Measurements from ENCODE around the gene CFAP53.

Gene CFAP53

DNA sequence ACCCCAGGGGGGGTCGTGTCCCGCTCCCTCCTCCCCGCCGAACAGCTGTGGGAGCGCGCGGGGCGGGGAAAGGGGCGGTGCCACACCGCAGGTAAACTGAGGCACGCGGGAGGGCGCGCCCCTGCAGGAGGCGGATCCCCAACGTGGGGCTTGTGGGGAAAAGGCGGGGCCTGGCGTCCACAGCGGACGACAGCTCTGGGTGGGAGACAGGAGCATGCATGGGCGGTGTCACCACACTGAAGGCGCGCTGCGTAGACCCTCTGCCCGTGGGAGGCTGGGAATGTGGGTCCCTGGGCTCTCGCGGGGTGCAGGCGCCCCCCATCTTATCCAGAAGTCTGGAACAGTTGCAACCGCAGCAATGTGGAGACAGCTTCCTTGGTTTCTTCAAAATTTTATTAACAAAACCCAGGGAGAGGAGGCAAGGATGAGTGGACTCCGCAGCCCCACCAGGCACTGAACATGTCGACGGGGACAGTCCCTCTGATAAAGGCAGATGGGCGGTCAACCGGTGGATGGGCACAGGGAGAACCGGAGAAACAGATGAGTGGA, 15.8 kb upstream of the CFAP53 start:
- Histone ChIP-seq H3K27me3 (replicated peaks; ENCODE audit: control insufficient read depth, insufficient read depth, low read length) (no peaks in the 10 kb centered on the region), H3K36me3 (ENCODE audit: control insufficient read depth, insufficient read depth, low read length) (peaks cover 33% of the 10 kb centered on the region), H3K4me3 (replicated peaks; ENCODE audit: low read depth, low read length) (peak overlapping the region; percentile 100)
- TF ChIP-seq, protein P1, sequence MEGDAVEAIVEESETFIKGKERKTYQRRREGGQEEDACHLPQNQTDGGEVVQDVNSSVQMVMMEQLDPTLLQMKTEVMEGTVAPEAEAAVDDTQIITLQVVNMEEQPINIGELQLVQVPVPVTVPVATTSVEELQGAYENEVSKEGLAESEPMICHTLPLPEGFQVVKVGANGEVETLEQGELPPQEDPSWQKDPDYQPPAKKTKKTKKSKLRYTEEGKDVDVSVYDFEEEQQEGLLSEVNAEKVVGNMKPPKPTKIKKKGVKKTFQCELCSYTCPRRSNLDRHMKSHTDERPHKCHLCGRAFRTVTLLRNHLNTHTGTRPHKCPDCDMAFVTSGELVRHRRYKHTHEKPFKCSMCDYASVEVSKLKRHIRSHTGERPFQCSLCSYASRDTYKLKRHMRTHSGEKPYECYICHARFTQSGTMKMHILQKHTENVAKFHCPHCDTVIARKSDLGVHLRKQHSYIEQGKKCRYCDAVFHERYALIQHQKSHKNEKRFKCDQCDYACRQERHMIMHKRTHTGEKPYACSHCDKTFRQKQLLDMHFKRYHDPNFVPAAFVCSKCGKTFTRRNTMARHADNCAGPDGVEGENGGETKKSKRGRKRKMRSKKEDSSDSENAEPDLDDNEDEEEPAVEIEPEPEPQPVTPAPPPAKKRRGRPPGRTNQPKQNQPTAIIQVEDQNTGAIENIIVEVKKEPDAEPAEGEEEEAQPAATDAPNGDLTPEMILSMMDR (IDR thresholded peaks at IDR 0.05; ENCODE audit: insufficient read depth, low read length, poor library complexity, severe bottlenecking), result no peak
- DNase-seq (ENCODE audit: extremely low read depth, insufficient read length), result no peak

DNA sequence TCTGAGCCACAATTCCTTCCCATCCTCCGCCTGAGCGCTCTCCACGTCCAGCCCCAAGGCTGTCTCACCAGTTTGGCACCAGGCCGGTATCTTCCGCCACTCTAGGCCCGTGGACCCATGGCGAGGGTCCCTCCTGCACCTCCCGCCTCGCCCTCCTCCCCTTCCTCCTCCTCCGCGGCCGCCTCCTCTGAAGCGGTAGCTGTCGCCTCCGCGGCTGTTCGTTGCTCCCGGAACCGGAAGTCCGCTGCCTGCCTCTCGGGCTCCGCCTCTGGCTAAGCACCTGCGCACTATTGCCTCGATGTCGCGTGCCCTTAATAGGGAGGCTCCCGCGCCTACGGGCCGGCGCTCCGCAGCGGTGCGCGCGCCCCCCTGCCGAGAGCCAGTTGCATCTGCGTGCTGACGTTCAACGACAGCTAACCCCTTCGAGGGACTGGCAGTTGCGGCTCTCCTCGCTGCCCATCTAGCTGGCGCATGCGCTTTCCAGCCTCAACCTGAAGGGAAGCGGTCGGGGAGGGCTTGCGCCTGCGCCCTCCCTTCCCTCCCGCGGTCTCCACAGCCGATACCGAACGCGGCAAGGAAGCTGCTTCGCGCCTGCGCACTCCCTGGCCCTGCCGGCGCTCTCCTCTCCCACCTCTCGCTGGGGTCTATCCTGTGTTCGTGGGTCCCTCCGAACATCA, 15.1 kb upstream of the CFAP53 start, which contains the start of gene MBD1:
Gene MBD1, minus strand, starts transcription at position 229 of the 677 bp plus-strand sequence. CDS start 1,531 bp downstream, outside the sequence.
- TF ChIP-seq, protein P1 (IDR thresholded peaks at IDR 0.05; ENCODE audit: insufficient read depth, low read length, poor library complexity, severe bottlenecking), result peak; percentile 18
- DNase-seq (ENCODE audit: extremely low read depth, insufficient read length), result peak; percentile 99
- H3K27me3 ChIP-seq (replicated peaks; ENCODE audit: control insufficient read depth, insufficient read depth, low read length), result no peaks in the 10 kb centered on the region
- peak within 1 kb of the TSS; percentile 100 for H3K4me3 ChIP-seq (replicated peaks; ENCODE audit: low read depth, low read length)
- H3K36me3 ChIP-seq (ENCODE audit: control insufficient read depth, insufficient read depth, low read length), result peaks cover 39% of the 10 kb centered on the region

DNA sequence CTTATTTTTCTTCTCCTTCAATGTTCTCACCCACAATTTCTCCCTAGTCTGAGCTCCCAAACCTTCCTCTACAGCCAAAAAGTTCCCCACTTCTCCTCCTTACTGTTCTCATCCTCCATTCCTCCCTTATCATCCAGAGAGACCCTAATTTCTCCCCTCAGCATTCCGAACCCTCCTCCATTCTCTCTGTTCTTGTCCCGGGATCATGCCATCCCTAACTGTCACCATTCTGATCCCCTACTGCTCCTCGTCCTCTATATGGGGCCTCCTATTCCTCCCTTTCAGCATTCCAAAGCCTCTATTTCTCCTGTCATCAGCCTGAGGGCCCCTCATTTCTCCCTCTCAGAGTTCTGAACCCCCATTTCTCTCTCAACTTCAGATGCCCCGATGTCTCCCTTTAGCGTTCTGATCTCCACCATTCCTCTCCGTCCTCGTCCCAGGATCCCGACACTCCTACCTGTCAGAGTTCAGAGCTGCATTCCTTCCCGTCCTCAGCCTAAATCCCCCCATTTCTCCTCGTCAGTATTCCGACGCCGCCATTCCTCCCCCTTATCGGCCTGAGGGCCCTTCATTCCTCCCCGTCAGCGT, 14.5 kb upstream of the CFAP53 start:
- Histone ChIP-seq H3K4me3 (replicated peaks; ENCODE audit: low read depth, low read length) (peak overlapping the region; percentile 100), H3K36me3 (ENCODE audit: control insufficient read depth, insufficient read depth, low read length) (peaks cover 44% of the 10 kb centered on the region), H3K27me3 (replicated peaks; ENCODE audit: control insufficient read depth, insufficient read depth, low read length) (no peaks in the 10 kb centered on the region)
- DNase-seq (ENCODE audit: extremely low read depth, insufficient read length), result no peak
- TF ChIP-seq, protein P1 (IDR thresholded peaks at IDR 0.05; ENCODE audit: insufficient read depth, low read length, poor library complexity, severe bottlenecking), result no peak

DNA sequence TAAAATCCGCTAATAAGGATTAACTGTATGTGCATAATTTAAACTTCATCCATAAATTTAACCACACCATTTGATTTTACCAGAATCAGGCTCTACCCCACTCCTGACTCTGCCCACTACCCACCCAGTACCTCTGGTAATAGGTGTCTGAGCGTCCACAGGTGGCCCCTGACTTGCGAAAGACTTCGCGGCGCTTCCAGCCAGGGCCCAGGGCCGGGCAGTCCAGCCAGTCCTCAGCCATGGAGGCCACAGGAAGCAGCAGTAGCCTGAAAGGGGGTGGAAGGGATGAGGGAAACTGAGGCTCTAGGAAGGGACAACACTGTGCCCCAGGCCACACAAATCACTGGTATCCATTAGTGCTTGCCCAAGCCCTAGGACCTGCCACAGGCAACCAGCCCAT, 13.5 kb upstream of the CFAP53 start:
- H3K36me3 ChIP-seq (ENCODE audit: control insufficient read depth, insufficient read depth, low read length), result peaks cover 47% of the 10 kb centered on the region
- H3K27me3 ChIP-seq (replicated peaks; ENCODE audit: control insufficient read depth, insufficient read depth, low read length), result no peaks in the 10 kb centered on the region
- H3K4me3 ChIP-seq (replicated peaks; ENCODE audit: low read depth, low read length), result peak overlapping the region; percentile 100
- DNase-seq (ENCODE audit: extremely low read depth, insufficient read length), result no peak
- TF ChIP-seq, protein P1 (IDR thresholded peaks at IDR 0.05; ENCODE audit: insufficient read depth, low read length, poor library complexity, severe bottlenecking), result no peak

DNA sequence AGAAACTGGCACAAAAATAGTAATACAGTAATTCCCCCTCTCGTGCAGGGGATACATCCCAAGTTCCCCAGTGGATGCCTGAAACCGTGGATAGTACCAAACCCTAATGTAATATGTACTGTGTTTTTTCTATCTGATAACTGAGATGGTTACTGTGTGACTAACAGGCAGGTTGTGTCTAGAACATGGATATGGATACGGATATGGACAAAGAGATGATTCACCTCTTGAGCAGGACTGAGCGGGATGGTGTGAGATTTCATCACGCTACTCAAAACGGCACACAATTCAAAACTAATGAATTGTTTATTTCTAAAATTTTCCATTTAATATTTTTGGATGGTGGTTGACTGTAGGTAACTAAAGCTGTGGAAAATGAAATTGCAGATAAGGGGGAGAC, 11.6 kb upstream of the CFAP53 start:
- Histone ChIP-seq H3K4me3 (replicated peaks; ENCODE audit: low read depth, low read length) (no peak overlapping the region), H3K36me3 (ENCODE audit: control insufficient read depth, insufficient read depth, low read length) (peaks cover 48% of the 10 kb centered on the region), H3K27me3 (replicated peaks; ENCODE audit: control insufficient read depth, insufficient read depth, low read length) (no peaks in the 10 kb centered on the region)
- DNase-seq (ENCODE audit: extremely low read depth, insufficient read length), result no peak
- TF ChIP-seq, protein P1 (IDR thresholded peaks at IDR 0.05; ENCODE audit: insufficient read depth, low read length, poor library complexity, severe bottlenecking), result no peak
